Activated T-helper 2 cell treated with anti-CD3 and anti-CD28 coated beads, Interferon-gamma antibody, Interleukin-2, Interleukin-4, amounts not matched to agents 10 μg/mL and 5 μg/mL and 100 μg/mL, durations not matched to agents 14 hours and 24 hours and 36 hours (primary cell): ENCODE data around the gene MGAT4A. TPM values are rescaled to one million over a fixed set of nuclear protein-coding genes. Genes with fewer than 3 reads are reported as not detected.

Experiments
- DNase-seq: peaks from one replicate; pipeline ENCODE4 v3.0.0; 2021; ENCODE audit warnings: low spot score
- H3K27ac Mint-ChIP-seq: one replicate; pipeline ENCODE4 v1.8.0; 2021; ENCODE audit warnings: mixed read lengths
- H3K27me3 Mint-ChIP-seq: one replicate; pipeline ENCODE4 v1.8.0; 2021; ENCODE audit warnings: low read depth, mixed read lengths
- H3K36me3 Mint-ChIP-seq: one replicate; pipeline ENCODE4 v1.8.0; 2021; ENCODE audit warnings: low read depth, mixed read lengths
- H3K4me1 Mint-ChIP-seq: one replicate; pipeline ENCODE4 v1.8.0; 2021; ENCODE audit warnings: low read depth, mixed read lengths
- H3K4me3 Mint-ChIP-seq: one replicate; pipeline ENCODE4 v1.8.0; 2021; ENCODE audit warnings: low read depth, mild to moderate bottlenecking, moderate library complexity, mixed read lengths
- H3K9me3 Mint-ChIP-seq: one replicate; pipeline ENCODE4 v1.8.0; 2021; ENCODE audit warnings: mixed read lengths
- intact Hi-C: fragments of 100-400 bp; cut with micrococcal nuclease; formaldehyde crosslinking; loops from one replicate; pipeline ENCODE4 v1.15.1; 2023
- total RNA-seq: library from RNA; stranded (reverse); gene quantifications from 2 replicates; pipeline ENCODE4 v1.2.3, GENCODE V29; 2022

The MGAT4A gene
- total RNA-seq, 1 donor from 2014 or later, result 42.0 TPM

DNA sequence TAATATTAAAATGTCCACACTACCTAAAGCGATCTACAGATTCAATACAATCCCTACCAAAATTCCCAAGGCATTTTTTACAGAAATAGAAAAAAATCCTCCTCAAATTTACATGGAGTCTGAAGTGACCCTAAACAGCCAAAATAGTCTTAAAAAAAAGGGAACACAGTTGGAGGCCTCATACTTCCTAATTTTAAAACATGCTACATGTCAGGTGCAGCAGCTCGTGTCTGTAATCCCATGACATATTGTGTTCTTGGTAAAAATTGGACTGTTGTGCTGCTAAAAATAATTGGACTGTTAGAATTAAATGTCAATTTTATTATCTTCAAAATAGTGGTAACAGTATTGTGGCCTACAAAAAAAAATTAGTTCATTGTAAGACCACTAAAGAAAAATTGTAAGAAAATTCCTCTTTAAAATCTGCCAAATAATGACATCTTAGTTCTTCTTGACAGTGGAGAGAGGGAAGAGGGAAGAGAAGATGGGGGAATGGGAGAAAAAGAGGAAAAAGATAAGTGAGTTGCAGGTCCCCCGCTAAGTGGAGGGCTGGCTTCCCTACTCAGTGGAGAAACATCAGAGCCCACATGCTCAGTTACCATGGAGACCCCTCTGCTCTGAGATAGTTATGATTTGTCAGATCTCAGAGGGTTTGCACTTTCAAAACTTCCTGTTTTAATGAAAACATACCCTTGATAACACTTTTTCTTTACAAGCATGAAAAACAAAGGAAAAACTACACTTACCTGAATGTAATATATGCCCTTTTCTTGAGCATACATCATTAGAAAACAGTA is 76.0 kb downstream of the MGAT4A start:
- no peaks in the 10 kb centered on the region for H3K27me3 Mint-ChIP-seq
- peaks cover 77% of the 10 kb centered on the region for H3K4me1 Mint-ChIP-seq
- peaks cover 18% of the 10 kb centered on the region for H3K9me3 Mint-ChIP-seq
- H3K27ac Mint-ChIP-seq, result peak overlapping the region; percentile 73
- H3K36me3 Mint-ChIP-seq, result peaks cover 67% of the 10 kb centered on the region
- no peak for DNase-seq
- H3K4me3 Mint-ChIP-seq, result peak overlapping the region; percentile 28
- intact Hi-C loops, result loop anchor here (5.0 kb wide), 1 partner anchor 48 kb away; the partner anchor contains the start of genes COA5 and UNC50

DNA sequence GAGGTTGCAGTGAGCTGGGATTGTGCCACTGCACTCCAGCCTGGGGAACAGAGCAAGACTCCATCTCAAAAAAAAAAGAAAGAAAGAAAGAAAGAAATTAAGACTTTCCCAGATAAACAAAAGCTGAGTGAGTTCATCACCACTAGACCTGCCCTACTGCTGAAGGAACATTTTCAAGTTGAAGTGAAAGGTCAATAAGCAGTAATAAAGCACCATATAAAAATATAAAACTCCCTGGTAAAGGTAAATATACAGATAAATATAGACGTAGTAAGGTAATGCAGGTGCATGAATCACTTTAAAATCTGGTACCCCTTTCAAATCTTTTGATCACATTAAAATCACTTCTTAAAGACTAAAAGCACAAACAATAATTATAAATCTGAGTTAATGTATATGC is 79.9 kb downstream of the MGAT4A start:
- Mint-ChIP-seq H3K4me3 (no peak overlapping the region), H3K4me1 (peaks cover 60% of the 10 kb centered on the region), H3K9me3 (peaks cover 20% of the 10 kb centered on the region), H3K36me3 (peaks cover 74% of the 10 kb centered on the region), H3K27me3 (no peaks in the 10 kb centered on the region), H3K27ac (no peak overlapping the region)
- intact Hi-C loops, result no loop called here
- no peak for DNase-seq

GRCh38 chr2:98649992-98650375 is 80.9 kb downstream of the MGAT4A start:
- Mint-ChIP-seq H3K27me3 (no peaks in the 10 kb centered on the region), H3K9me3 (peaks cover 20% of the 10 kb centered on the region), H3K27ac (peak overlapping the region; percentile 48), H3K36me3 (peaks cover 71% of the 10 kb centered on the region), H3K4me3 (no peak overlapping the region), H3K4me1 (peaks cover 54% of the 10 kb centered on the region)
- intact Hi-C loops, result loop anchor here (1.0 kb wide), 2 partner anchors 12 to 187 kb away; no protein-coding TSS in a partner anchor
- DNase-seq, result no peak

DNA sequence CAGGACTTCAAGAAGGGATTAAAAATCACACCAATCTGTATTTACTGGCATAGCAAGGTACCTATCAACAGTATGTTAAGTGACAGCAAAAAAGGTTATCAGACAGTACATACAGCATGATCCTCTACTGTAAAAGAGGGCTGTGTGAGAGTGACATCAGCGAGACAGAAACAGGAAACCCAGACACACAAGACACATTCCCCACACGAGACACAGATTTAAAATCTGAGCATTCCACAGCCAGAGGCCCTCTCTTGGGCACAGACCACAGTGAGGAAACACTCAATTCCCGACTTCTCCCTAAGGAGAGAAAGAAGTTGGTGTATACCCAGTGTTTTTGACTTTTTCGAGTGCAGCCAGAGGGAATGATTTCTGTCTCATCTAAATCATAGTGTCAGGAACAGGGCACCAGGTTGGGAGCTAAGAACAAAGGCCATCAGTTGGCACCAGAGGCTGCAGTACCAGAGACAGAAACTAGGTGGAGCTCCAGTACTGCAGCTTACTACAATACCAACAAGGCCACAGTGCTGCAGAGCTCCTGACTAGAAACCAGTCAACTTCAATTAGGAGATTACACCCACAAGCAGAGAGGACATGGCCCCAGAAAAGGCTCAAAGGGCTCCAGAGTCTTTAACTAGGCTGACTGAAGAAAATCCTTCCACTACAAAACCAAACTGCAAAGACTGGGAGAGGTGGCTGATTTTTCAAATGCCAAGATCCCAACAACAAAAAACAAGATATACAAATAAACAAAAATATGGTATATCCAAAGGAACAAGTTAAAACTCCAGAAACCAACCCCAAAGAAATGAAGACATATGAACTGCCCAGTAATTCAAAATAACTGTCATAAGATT is 81.6 kb downstream of the MGAT4A start:
- peaks cover 49% of the 10 kb centered on the region for H3K4me1 Mint-ChIP-seq
- DNase-seq, result peak; percentile 68
- peaks cover 20% of the 10 kb centered on the region for H3K9me3 Mint-ChIP-seq
- intact Hi-C loops, result loop anchor here (1.0 kb wide), 2 partner anchors 11 to 188 kb away; no protein-coding TSS in a partner anchor
- no peak overlapping the region for H3K4me3 Mint-ChIP-seq
- H3K27ac Mint-ChIP-seq, result peak overlapping the region; percentile 48
- H3K36me3 Mint-ChIP-seq, result peaks cover 65% of the 10 kb centered on the region
- no peaks in the 10 kb centered on the region for H3K27me3 Mint-ChIP-seq

GRCh38 chr2:98648451-98648850 is 82.5 kb downstream of the MGAT4A start:
- H3K9me3 Mint-ChIP-seq, result peaks cover 20% of the 10 kb centered on the region
- peaks cover 64% of the 10 kb centered on the region for H3K36me3 Mint-ChIP-seq
- H3K4me1 Mint-ChIP-seq, result peaks cover 44% of the 10 kb centered on the region
- intact Hi-C loops, result no loop called here
- H3K4me3 Mint-ChIP-seq, result no peak overlapping the region
- no peak overlapping the region for H3K27ac Mint-ChIP-seq
- H3K27me3 Mint-ChIP-seq, result no peaks in the 10 kb centered on the region
- DNase-seq, result no peak

- H3K4me1 Mint-ChIP-seq, result peaks cover 37% of the 10 kb centered on the region
- no peak for DNase-seq
- H3K4me3 Mint-ChIP-seq, result no peak overlapping the region
- intact Hi-C loops, result no loop called here
- H3K27ac Mint-ChIP-seq, result no peak overlapping the region
- no peaks in the 10 kb centered on the region for H3K27me3 Mint-ChIP-seq
- peaks cover 20% of the 10 kb centered on the region for H3K9me3 Mint-ChIP-seq
- peaks cover 62% of the 10 kb centered on the region for H3K36me3 Mint-ChIP-seq
Observed at GRCh38 chr2:98647636-98648035, 83.3 kb downstream of the MGAT4A start.

- no peak overlapping the region for H3K27ac Mint-ChIP-seq
- H3K36me3 Mint-ChIP-seq, result peaks cover 55% of the 10 kb centered on the region
- H3K4me1 Mint-ChIP-seq, result peaks cover 13% of the 10 kb centered on the region
- no peaks in the 10 kb centered on the region for H3K27me3 Mint-ChIP-seq
- H3K9me3 Mint-ChIP-seq, result no peaks in the 10 kb centered on the region
- no peak overlapping the region for H3K4me3 Mint-ChIP-seq
- intact Hi-C loops, result no loop called here
- no peak for DNase-seq
Observed at GRCh38 chr2:98643496-98644100, 87.3 kb downstream of the MGAT4A start.

- DNase-seq, result peak; percentile 53
- Mint-ChIP-seq H3K36me3 (peaks cover 62% of the 10 kb centered on the region), H3K27ac (peak overlapping the region; percentile 84)
Observed at GRCh38 chr2:98637401-98638147, 93.4 kb downstream of the MGAT4A start.

GRCh38 chr2:98634406-98635092 is 96.4 kb downstream of the MGAT4A start:
- Mint-ChIP-seq H3K36me3 (peaks cover 66% of the 10 kb centered on the region), H3K27ac (peak overlapping the region; percentile 91), H3K4me1 (peaks cover 45% of the 10 kb centered on the region)

More at GRCh38 chr2:98637401-98638147, 93.4 kb downstream of the MGAT4A start:
- Mint-ChIP-seq H3K4me1 (peaks cover 44% of the 10 kb centered on the region), H3K9me3 (no peaks in the 10 kb centered on the region), H3K4me3 (peak overlapping the region; percentile 49), H3K27me3 (no peaks in the 10 kb centered on the region)
- intact Hi-C loops, result loop anchor here (1.0 to 10.0 kb wide), 6 partner anchors 12 to 517 kb away; partner anchors contain the start of genes COA5, LIPT1, TSGA10 and UNC50

DNA sequence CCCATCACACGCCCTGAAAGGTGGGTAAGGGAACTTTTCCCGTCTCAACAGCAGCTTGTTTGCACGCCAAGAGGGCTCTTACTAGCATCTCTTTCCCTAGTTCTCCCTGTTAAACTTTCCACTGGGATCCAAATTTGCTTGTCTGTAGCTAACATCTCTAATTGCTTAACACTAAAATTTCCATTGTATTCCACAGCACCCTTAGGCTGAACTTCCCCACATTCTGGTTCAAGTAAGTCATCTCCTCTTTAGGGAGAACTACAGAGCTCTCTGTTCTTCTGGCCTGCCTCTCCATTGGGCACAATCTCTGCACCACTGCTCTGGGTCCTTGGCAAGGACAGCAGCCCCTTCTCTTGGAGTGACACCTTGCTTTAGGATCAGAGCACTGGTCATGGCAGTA is 98.6 kb downstream of the MGAT4A start:
- Mint-ChIP-seq H3K27me3 (no peaks in the 10 kb centered on the region), H3K27ac (no peak overlapping the region), H3K36me3 (peaks cover 68% of the 10 kb centered on the region), H3K9me3 (no peaks in the 10 kb centered on the region), H3K4me1 (peaks cover 34% of the 10 kb centered on the region), H3K4me3 (no peak overlapping the region)
- intact Hi-C loops, result loop anchor here (10.0 kb wide), 1 partner anchor 522 kb away; the partner anchor contains the start of genes LIPT1 and TSGA10
- DNase-seq, result no peak

More at GRCh38 chr2:98634406-98635092, 96.4 kb downstream of the MGAT4A start:
- peak overlapping the region; percentile 63 for H3K4me3 Mint-ChIP-seq
- no peaks in the 10 kb centered on the region for H3K27me3 Mint-ChIP-seq
- intact Hi-C loops, result loop anchor here (5.0 to 10.0 kb wide), 3 partner anchors 67 to 520 kb away; partner anchors contain the start of genes LIPT1 and TSGA10
- DNase-seq, result peak; percentile 42
- no peaks in the 10 kb centered on the region for H3K9me3 Mint-ChIP-seq

DNA sequence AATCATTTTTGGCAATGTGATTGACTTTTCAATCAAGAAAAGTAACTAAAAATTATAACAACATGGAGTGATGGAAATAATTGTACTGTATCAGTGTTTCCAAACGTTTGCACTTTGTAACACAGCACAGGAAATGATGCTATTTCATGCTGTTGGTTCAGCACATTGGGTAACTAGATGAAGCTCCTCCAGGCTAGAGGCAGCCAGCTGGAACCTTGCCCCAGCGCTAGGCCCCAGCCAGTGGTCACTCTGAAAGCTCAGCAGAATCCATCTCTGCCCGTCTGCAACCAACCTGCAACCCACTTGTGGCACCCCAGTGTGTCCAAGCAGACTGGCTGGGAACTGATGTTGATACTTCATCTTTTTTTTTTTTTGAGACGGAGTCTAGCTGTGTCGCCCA is 107.3 kb downstream of the MGAT4A start:
- H3K27ac Mint-ChIP-seq, result peak overlapping the region; percentile 9
- H3K4me3 Mint-ChIP-seq, result no peak overlapping the region
- no peak for DNase-seq
- peaks cover 44% of the 10 kb centered on the region for H3K4me1 Mint-ChIP-seq
- no peaks in the 10 kb centered on the region for H3K27me3 Mint-ChIP-seq
- intact Hi-C loops, result no loop called here
- H3K9me3 Mint-ChIP-seq, result no peaks in the 10 kb centered on the region
- H3K36me3 Mint-ChIP-seq, result peaks cover 57% of the 10 kb centered on the region
